Activated T-helper 2 cell treated with anti-CD3 and anti-CD28 coated beads, Interferon-gamma antibody, Interleukin-2, Interleukin-4, amounts not matched to agents 10 μg/mL and 5 μg/mL and 100 μg/mL, durations not matched to agents 14 hours and 24 hours and 36 hours (primary cell): ENCODE measurements around the gene GRID1. TPM values are rescaled to one million over a fixed set of nuclear protein-coding genes. Genes with fewer than 3 reads are reported as not detected.

Source experiments
- DNase-seq: peaks from one replicate; pipeline ENCODE4 v3.0.0; 2021; ENCODE audit warnings: low spot score
- H3K27ac Mint-ChIP-seq: one replicate; pipeline ENCODE4 v1.8.0; 2021; ENCODE audit warnings: mixed read lengths
- H3K27me3 Mint-ChIP-seq: one replicate; pipeline ENCODE4 v1.8.0; 2021; ENCODE audit warnings: low read depth, mixed read lengths
- H3K36me3 Mint-ChIP-seq: one replicate; pipeline ENCODE4 v1.8.0; 2021; ENCODE audit warnings: low read depth, mixed read lengths
- H3K4me1 Mint-ChIP-seq: one replicate; pipeline ENCODE4 v1.8.0; 2021; ENCODE audit warnings: low read depth, mixed read lengths
- H3K4me3 Mint-ChIP-seq: one replicate; pipeline ENCODE4 v1.8.0; 2021; ENCODE audit warnings: low read depth, mild to moderate bottlenecking, moderate library complexity, mixed read lengths
- H3K9me3 Mint-ChIP-seq: one replicate; pipeline ENCODE4 v1.8.0; 2021; ENCODE audit warnings: mixed read lengths
- intact Hi-C: fragments of 100-400 bp; cut with micrococcal nuclease; formaldehyde crosslinking; loops from one replicate; pipeline ENCODE4 v1.15.1; 2023
- total RNA-seq: library from RNA; stranded (reverse); gene quantifications from 2 replicates; pipeline ENCODE4 v1.2.3, GENCODE V29; 2022

GRID1 gene
- total RNA-seq, 1 donor from 2014 or later: not detected

DNA sequence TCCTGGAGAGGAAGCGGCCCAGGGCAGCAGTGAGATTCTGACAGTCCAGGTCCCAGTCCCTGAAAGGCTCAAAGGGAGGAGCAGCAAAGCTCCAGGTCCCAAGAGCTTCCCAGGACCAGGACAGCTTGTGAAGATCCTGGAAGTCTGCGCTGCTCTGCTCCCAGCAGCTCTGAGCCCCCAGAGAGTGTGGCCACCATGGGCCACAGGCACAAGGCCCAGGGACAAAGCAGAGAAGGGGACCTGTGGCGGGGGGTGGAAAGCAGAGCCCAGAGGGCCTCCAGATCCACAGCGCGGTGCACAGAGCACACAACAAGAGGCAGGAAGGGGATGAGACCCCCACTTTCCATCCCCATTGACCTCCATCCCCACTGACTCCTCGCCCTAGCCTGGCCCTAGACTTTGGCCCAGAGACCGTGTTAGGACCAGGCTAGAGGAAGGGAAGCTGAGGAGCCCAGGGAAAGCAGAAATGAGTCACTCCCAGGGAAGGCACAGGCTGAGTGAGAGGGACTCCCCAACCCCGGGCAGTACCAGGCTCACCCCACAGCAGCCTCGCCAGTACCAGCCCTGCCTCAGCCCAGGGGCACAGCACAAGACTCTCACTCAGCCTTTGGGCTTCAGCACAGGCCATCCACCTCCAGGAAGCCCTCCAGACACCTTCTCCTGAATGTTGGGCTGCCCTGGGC is 75.5 kb downstream of the GRID1 start:
- no peaks in the 10 kb centered on the region for H3K4me1 Mint-ChIP-seq
- intact Hi-C loops: no loop called here
- no peak for DNase-seq
- no peak overlapping the region for H3K4me3 Mint-ChIP-seq
- H3K9me3 Mint-ChIP-seq: no peaks in the 10 kb centered on the region
- H3K36me3 Mint-ChIP-seq: no peaks in the 10 kb centered on the region
- H3K27me3 Mint-ChIP-seq: no peaks in the 10 kb centered on the region
- H3K27ac Mint-ChIP-seq: no peak overlapping the region

GRCh38 chr10:86289577-86289868 is 77.1 kb downstream of the GRID1 start:
- no peaks in the 10 kb centered on the region for H3K4me1 Mint-ChIP-seq
- H3K36me3 Mint-ChIP-seq: no peaks in the 10 kb centered on the region
- H3K9me3 Mint-ChIP-seq: no peaks in the 10 kb centered on the region
- no peaks in the 10 kb centered on the region for H3K27me3 Mint-ChIP-seq
- DNase-seq: peak; percentile 2
- H3K27ac Mint-ChIP-seq: no peak overlapping the region
- intact Hi-C loops: no loop called here
- H3K4me3 Mint-ChIP-seq: no peak overlapping the region

GRCh38 chr10:86288695-86289576 is 77.7 kb downstream of the GRID1 start:
- intact Hi-C loops: no loop called here
- Mint-ChIP-seq H3K4me1 (no peaks in the 10 kb centered on the region), H3K9me3 (no peaks in the 10 kb centered on the region), H3K27ac (no peak overlapping the region), H3K36me3 (no peaks in the 10 kb centered on the region), H3K27me3 (no peaks in the 10 kb centered on the region), H3K4me3 (no peak overlapping the region)
- DNase-seq: no peak

DNA sequence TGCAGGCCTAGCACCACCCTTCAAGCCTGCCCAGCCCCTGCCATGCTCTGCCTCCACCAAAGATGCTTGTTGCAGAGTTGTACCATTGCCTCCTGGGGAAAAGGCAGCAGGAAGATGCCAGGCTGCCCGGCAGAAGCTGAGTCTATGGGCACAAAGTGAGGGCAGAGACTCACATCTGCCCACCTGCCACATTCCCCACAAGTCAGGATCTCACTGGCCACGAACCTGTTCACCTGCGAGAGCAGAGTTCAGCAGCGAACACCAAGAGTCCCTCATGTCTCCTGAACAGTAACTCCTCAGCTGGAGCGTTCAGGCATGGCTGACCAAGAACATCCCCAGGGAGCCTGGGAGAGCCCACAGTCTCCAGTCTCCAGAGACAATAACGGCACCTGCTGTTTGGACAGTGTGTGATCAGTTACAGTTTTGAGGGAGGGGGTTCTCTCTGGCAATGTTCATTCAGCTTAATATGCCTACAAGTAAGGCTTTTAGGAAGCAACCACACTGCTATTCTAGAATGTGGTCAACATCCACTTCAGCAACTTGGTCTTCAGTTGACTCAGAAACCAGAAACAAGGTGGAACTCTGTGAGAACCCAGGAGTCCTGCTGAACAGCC is 78.5 kb downstream of the GRID1 start:
- no peaks in the 10 kb centered on the region for H3K36me3 Mint-ChIP-seq
- H3K4me3 Mint-ChIP-seq: no peak overlapping the region
- H3K4me1 Mint-ChIP-seq: no peaks in the 10 kb centered on the region
- no peaks in the 10 kb centered on the region for H3K27me3 Mint-ChIP-seq
- H3K27ac Mint-ChIP-seq: no peak overlapping the region
- DNase-seq: peak; percentile 0
- intact Hi-C loops: no loop called here
- H3K9me3 Mint-ChIP-seq: no peaks in the 10 kb centered on the region

DNA sequence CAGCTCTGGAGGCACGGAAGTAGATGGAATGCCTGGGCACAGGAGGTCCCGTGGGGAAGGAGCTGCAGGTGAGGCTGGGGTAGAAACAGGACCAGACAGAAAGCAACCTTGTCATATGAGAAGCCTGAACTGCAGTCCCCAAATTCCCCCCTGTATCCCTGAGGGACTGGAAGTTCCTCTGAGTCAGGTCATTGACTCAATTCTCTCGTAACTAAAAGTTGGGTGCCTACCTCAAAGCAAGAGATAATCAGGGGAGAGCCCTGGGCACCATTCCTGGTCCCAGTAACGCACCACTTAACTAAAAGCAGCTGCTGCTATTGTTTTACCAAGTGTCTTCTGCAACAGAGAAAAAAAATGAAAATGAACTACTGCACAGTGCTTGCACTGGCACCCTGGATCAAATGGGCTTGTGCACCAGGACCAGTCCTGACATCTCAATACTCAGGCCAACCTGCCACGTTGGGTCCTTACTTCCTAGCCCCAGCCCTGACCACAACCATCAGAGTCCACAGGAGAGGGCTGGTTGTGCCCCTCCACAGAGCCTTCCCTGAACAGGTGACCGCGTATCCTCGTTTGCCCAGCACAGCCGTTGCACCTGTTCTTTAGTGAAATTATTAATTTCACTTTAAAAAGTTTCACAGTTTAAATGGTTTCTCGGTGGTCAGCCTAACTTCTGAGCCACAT is 79.3 kb downstream of the GRID1 start:
- intact Hi-C loops: no loop called here
- Mint-ChIP-seq H3K9me3 (no peaks in the 10 kb centered on the region), H3K36me3 (no peaks in the 10 kb centered on the region), H3K4me3 (no peak overlapping the region), H3K4me1 (no peaks in the 10 kb centered on the region), H3K27me3 (no peaks in the 10 kb centered on the region), H3K27ac (no peak overlapping the region)
- peak; percentile 6 for DNase-seq

- peak; percentile 5 for DNase-seq
- Mint-ChIP-seq H3K9me3 (no peaks in the 10 kb centered on the region), H3K27ac (no peak overlapping the region), H3K4me1 (no peaks in the 10 kb centered on the region), H3K4me3 (no peak overlapping the region), H3K36me3 (no peaks in the 10 kb centered on the region), H3K27me3 (no peaks in the 10 kb centered on the region)
- intact Hi-C loops: no loop called here
Observed at GRCh38 chr10:86286236-86287109, 80.1 kb downstream of the GRID1 start.

- H3K9me3 Mint-ChIP-seq: peaks cover 4% of the 10 kb centered on the region
- H3K4me3 Mint-ChIP-seq: no peak overlapping the region
- H3K36me3 Mint-ChIP-seq: no peaks in the 10 kb centered on the region
- intact Hi-C loops: no loop called here
- no peak overlapping the region for H3K27ac Mint-ChIP-seq
- DNase-seq: peak; percentile 2
- no peaks in the 10 kb centered on the region for H3K4me1 Mint-ChIP-seq
- peaks cover 3% of the 10 kb centered on the region for H3K27me3 Mint-ChIP-seq
Observed at GRCh38 chr10:86285136-86285790, 81.3 kb downstream of the GRID1 start.

DNA sequence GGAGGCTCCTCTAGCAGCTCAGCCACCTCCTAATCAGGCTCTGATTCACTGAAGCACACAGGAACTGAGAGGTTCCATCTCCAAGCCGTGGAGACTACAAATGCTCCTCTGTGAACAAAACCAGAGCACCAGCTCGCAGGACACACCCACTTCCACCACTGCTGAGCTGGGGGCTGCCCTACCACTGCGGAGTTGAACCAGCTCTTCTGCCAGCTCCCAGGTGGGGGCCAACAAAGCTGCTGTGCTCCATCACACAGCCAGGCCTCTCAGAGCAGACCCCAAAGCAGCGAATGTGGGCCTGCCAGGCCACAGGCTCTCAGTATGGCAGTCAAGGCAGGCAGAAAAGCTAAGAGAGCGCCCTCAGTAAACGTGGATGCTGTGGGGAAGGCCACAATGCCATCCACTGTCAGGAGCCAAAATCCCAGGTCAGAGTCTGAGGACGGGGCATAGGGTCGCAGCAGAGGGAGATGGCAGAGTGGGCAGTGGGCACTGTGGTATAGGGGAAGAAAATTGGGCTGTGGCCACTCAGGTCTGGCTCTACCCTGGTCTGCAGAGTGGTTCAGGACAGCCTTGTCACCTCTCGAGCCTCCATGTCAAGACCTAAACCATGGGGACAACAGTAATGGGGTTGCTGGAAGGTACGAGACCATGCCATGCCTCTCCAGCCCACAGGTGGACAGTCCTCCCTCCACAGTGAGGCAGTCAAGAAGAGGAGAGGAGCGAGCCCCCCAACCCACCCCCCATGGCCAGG is 82.1 kb downstream of the GRID1 start:
- intact Hi-C loops: no loop called here

DNA sequence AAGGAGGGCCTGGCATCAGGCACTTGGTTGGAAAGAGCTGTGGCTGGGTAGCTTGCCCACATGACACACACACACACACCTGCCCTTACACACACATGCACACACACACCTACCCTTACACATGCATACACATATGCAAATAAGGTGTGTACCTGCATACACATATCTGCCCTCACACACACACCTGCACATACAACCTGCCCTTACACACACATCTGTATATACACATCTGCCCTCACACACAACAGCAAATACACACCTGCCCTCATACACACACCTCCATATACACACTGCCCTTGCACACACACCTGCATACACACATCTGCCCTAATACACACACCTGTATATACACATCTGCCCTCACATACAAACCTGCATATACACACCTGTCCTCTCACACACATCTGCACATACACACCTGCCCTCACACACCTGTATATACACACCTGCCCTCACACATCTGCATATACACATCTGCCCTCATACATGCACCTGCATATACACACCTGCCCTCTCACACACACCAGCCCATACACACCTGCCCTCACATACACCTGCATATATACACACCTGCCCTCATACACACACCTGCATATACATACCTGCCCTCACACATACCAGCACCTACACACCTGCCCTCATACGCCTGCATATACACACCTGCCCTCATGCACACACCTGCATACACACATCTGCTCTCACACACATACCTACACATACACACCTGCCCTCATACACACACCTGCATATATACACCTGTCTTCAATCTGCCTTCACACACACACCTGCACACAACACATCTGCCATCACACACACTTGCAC is 82.9 kb downstream of the GRID1 start:
- Mint-ChIP-seq H3K9me3 (peaks cover 4% of the 10 kb centered on the region), H3K36me3 (no peaks in the 10 kb centered on the region), H3K27ac (no peak overlapping the region), H3K27me3 (peaks cover 3% of the 10 kb centered on the region), H3K4me3 (no peak overlapping the region), H3K4me1 (no peaks in the 10 kb centered on the region)
- no peak for DNase-seq
- intact Hi-C loops: no loop called here

More for the DNA sequence above, 82.1 kb downstream of the GRID1 start:
- Mint-ChIP-seq H3K27me3 (peaks cover 3% of the 10 kb centered on the region), H3K36me3 (no peaks in the 10 kb centered on the region), H3K27ac (no peak overlapping the region), H3K4me3 (no peak overlapping the region), H3K9me3 (peaks cover 4% of the 10 kb centered on the region), H3K4me1 (no peaks in the 10 kb centered on the region)
- DNase-seq: peak; percentile 1

GRCh38 chr10:86282664-86283465 is 83.7 kb downstream of the GRID1 start:
- Mint-ChIP-seq H3K9me3 (peaks cover 4% of the 10 kb centered on the region), H3K36me3 (no peaks in the 10 kb centered on the region), H3K4me3 (no peak overlapping the region), H3K27ac (no peak overlapping the region), H3K4me1 (no peaks in the 10 kb centered on the region), H3K27me3 (peaks cover 3% of the 10 kb centered on the region)
- peak; percentile 5 for DNase-seq
- intact Hi-C loops: no loop called here
